NCI-H1092 treated with DMSO at 0.1 percent for 48 hours (cell line): Measurements from ENCODE around the gene CIB4.

Experiments
- DNase-seq: peaks from one replicate; lab custom pipeline; 2025; lab: John Stamatoyannopoulos, UW

Gene CIB4

GRCh38 chr2:26640781-26641564, at the start of gene CIB4:
CIB4 (minus strand) TSS chr2:26641366; CDS start chr2:26641314, 52 bp downstream.
- no peak for DNase-seq

GRCh38 chr2:26687801-26688200, 46.6 kb upstream of the CIB4 start:
- peak; percentile 88 for DNase-seq

- DNase-seq = peak; percentile 62
Measured at GRCh38 chr2:26687328-26687727, 46.2 kb upstream of the CIB4 start.

- peak; percentile 59 for DNase-seq
Measured at GRCh38 chr2:26685989-26686839, 45.0 kb upstream of the CIB4 start.

GRCh38 chr2:26685341-26685740, 44.2 kb upstream of the CIB4 start:
- no peak for DNase-seq

- DNase-seq = no peak
Measured at GRCh38 chr2:26683583-26683982, 42.4 kb upstream of the CIB4 start.

- DNase-seq = no peak
Measured at GRCh38 chr2:26682155-26682554, 41.0 kb upstream of the CIB4 start.

- no peak for DNase-seq
Measured at GRCh38 chr2:26681656-26682055, 40.5 kb upstream of the CIB4 start.

- DNase-seq = no peak
Measured at GRCh38 chr2:26679867-26680266, 38.7 kb upstream of the CIB4 start.

GRCh38 chr2:26678035-26678434, 36.9 kb upstream of the CIB4 start:
- no peak for DNase-seq

GRCh38 chr2:26675651-26676255, 34.6 kb upstream of the CIB4 start:
- DNase-seq = no peak

GRCh38 chr2:26674771-26675170, 33.6 kb upstream of the CIB4 start:
- no peak for DNase-seq

GRCh38 chr2:26674002-26674751, 33.0 kb upstream of the CIB4 start:
- no peak for DNase-seq

GRCh38 chr2:26672818-26673393, 31.7 kb upstream of the CIB4 start:
- DNase-seq = no peak

- DNase-seq = no peak
Measured at GRCh38 chr2:26672112-26672817, 31.1 kb upstream of the CIB4 start.

GRCh38 chr2:26671691-26672090, 30.5 kb upstream of the CIB4 start:
- DNase-seq = no peak

GRCh38 chr2:26670931-26671460, 29.8 kb upstream of the CIB4 start:
- no peak for DNase-seq

GRCh38 chr2:26670171-26670570, 29.0 kb upstream of the CIB4 start:
- DNase-seq = no peak

GRCh38 chr2:26668856-26669750, 27.9 kb upstream of the CIB4 start:
- DNase-seq = no peak

GRCh38 chr2:26668041-26668440, 26.9 kb upstream of the CIB4 start:
- DNase-seq = no peak
